Measurements from ENCODE around the gene CORO1C.

Gene CORO1C

DNA sequence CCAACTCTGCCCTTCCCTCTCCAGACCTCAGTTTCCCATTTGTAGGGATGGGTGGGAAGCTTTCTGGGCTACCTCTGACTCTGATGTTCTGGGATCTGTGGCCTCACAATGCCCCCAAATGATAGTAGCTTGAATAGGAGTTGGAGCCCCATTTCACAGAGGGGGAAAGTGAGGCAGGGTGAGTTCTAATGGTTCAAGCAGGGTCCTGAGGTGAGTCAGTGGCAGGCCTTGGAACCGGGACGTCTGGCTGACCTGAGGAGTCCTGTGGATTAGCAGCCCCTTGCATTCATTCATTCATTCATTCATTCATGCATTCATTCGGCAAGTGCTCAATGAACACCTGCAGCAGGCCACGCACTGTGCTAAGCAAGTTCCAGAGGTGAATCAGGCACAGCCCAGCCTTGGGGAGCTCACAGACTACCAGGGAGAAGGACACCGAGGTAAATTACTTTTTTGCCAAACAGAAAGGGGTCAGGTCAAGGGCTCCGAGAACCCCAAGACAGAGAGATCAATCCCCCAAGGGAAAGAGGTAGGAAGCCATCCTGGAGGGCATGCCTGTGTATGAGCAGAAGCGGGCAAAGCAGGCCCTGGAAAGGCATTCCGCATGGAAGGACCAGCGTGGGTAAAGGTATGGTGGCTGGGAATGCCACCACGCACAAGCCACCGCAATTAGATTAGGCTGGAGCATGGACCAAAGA lies 132.6 kb downstream of the CORO1C start:
- no peak for DNase-seq (ENCODE audit: low read depth)

DNA sequence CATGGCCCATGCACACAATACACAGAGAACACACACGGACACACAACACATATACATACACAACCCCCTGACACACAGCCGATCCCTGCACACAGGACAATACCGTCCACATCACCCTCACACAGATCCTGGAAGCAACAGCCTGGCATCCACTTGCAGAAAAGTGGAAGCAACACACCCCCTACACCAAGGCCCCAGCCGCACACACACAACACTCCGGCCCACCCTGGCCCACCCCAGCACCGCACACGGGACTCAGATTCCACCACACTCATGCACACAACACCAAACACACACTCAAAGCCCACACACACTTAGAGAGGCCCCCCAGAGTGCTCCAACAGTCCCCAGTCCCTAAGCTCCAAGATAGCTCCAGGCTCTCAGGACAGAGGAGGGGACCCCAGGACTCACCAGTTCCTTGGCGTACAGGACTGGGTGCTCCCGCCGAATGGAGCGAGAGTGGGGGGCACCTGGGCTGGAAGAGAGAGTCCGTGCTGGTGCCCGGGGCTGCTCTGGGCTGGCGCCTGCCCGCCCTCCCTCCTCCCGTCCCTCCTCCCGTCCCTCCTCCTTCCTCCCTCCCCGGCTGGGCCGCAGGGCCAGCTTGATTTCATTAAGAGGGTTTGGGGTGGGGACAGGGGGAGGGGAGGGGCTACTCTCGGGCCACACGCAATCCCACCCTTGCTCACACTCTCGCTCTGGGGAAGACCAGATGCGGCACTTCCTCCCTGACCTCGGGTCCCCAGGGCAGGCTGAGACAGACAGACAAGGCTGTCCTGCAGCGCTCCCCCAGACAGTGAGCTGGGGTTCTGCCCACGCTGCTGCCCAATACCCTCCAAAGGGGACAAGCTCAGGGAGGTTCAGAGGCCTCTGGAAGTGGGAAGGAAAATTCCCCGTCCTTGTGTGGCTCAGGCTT lies 133.5 kb downstream of the CORO1C start, which contains the start of gene TMEM119:
TMEM119 (minus strand) TSS at position 526 of the 913 bp plus-strand sequence. CDS start 5,701 bp downstream, outside the sequence.
- DNase-seq (ENCODE audit: low read depth): no peak

DNA sequence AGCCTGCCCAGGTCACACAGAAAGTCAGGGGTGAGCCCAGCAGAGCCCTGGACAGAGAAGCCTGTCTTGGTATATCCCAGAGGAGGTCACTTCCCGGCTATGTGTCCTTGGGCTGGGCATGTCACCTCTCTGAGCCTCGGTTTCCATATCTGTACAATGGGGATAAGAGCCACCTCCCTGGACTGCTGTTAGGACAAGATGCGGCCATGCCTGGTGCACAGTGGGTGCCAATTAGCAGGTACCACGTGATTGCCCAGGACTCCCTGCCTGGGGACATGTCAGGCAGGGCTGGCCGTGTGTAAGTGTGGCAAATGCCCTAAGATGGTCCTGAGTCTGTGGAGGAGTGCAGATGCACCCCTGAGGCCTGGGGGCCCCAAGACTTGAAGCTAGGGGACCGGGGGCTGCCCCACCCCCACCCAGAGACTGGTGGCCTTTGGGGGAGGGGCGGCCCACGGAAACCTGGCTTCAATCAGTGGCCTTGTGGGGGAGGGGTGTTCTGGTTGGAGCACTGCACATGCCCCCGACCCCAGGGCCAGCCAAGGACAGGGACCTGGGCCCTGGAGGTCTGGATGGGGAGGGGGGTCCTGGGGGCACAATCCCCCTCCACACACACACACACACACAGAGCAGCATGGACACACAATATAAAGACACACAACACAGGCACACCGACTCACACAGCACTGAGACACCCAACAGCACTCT lies 134.3 kb downstream of the CORO1C start:
- no peak for DNase-seq (ENCODE audit: low read depth)

DNA sequence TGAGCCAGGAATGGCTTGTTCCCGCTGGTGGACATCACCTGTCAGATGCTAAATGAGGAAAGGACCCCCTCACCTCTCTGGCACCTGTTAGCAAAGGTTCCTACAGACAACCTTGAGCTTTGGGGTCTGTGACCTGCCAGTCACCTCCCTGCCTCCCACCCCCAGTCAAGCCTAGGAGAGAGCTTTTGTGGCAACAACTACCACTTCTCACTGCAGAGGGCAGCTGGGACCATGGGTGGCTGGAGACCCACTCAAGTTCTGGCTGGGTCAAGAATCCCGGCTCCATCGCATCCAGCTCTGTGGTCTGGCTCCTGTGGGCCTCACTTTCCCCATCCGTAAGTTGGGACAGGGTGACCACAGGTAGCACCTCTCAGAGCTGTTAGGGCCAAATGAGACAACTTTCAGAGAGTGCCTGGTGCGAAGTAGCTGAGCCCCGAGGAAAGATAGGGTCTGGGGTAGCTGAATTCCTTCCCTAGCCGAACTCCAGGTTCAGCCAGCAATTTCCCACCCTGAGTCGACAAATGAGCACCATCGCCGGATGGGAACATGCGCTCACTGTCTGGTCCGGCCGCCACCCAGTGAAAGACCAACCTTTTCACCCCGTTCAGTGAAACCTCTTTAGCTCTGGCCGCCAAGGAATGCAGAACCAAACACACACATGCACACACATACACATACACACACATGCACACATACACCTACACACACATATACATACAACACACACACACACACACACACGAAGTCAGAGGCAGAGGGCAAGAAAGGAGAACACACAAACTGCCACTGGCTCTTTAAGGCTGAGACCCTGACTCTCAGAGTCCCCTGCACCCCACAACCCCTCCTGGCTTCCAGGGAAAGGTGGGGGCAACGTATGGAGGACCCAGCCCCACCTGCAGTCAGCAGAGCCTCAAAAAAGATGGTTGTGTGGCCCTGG lies 135.3 kb downstream of the CORO1C start:
- DNase-seq (ENCODE audit: low read depth): no peak

All from stimulated activated CD8-positive, alpha-beta memory T cell treated with anti-CD3 and anti-CD28 coated beads, Interleukin-12 subunit alpha, Interleukin-12 subunit beta, amount 100 ng/mL, for 1 hour (primary cell).